D341Med (cell line): ENCODE results near the gene BTRC.

Experiments used
- DNase-seq: peaks from one replicate; pipeline ENCODE4 v3.0.0; 2012; ENCODE audit warnings: low spot score

BTRC gene

DNA sequence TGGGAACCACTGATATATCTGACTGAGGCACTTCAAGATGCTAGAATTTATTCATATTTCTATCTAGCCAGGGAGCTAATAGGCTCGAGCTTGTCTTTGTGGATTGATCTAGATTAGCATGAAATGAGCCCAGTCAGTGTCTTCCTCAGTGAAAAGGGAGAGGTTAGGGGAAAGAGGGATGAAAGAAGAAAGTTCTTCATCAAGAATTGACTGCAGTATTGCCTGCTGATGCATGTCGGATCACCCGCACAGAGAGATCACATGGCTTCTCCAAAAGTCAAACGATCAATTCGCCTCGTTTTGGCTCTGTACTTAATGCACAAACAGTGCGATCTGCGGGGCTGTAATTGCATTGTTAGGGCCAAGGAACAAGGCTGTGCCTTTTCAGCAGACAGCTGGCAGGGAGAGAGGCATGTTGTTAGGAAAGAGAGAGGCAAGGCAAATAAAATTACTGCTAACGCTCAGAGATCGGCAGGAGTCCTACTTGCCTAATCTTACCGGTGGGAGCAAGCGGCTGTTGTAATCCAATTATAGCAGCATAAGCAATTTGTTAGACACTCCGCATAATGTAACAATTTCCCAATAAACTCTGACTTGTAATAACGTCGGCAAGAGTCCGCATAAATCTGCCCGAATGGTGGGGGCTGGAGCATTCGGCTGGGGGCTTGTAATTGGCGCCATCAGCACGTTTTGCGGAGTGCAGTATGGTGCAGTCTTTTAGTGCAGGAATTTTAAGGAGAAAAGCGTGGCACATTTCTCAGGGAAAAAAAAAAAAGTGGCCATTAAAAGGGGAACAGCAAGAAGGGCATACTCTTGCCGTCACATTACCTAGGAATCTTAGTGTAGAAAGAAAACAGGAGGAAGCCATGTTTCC, 132.0 kb downstream of the BTRC start:
- peak; percentile 46 for DNase-seq

DNA sequence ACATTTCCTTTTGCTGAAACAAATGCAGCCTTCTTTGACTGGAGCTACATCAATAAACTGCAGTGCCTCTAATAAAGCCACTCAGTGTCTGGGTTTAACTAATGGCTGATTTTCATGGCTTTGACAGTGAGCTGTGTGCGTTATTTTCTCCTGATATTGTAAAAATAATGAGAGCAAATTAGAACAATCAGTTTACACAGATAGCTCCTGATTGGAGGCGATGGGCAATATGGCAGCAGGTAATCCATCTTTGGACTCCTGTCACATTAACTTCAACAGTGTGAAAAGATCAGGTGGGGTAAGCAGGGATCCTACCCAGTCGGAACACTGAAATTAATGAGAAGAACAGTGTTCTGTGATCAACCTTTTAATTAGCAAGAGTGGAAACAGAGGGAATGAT, 133.4 kb downstream of the BTRC start:
- no peak for DNase-seq

DNA sequence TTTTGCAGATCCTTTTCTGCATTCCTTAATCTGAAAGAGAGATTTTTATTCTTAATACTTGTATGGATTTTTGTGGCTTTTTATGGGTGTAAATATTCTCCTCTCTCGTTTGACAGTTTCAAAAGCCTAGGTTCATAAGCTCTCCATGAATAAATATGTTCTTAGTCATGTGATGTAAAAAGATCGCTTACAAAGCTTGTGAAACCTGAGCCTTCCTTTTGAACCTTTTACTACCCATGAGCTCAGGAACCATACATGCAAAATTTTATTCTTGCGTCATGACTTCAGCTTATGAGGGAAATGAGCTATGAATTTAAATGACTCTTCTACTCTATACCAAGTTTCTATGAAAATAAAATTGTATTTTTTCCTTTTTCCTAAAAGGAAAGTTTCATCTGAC, 135.4 kb downstream of the BTRC start:
- no peak for DNase-seq

DNA sequence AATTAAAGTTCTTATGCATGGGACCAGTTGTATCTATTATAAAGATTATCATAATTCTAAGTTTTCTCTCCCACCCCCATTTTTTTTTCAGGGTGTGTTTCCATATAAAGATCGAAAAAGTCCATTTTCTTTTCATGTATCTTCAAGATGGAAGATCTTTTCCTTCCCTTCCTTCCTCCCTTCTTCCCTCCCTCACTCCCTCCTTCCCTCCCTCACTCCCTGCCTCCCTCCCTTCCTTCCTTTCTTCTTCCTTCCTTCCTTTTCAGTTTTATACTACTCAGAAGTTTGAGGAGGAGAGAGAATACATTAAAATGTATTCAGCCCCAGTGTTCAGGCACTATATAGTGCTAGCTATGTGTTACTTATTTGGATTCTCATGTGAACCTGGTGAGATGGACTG, 136.1 kb downstream of the BTRC start:
- no peak for DNase-seq

DNA sequence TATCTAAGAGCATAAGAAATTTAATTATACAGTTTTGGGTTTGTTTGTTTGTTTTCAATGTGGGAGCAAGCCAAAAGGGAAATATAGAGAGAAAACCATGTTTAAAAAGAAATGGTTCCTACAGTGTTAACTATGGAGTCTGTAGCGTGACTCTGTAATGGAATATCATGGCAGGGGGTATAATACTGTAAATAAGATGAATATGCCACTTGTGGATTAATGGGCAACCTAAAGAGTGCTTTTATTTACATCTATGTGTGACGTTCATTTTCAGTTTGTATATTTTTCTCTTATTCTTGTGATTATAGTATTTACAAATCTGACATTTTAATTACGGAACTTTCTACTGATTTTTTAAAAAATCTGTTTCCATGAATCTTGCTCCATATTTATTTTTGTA, 138.2 kb downstream of the BTRC start:
- no peak for DNase-seq

DNA sequence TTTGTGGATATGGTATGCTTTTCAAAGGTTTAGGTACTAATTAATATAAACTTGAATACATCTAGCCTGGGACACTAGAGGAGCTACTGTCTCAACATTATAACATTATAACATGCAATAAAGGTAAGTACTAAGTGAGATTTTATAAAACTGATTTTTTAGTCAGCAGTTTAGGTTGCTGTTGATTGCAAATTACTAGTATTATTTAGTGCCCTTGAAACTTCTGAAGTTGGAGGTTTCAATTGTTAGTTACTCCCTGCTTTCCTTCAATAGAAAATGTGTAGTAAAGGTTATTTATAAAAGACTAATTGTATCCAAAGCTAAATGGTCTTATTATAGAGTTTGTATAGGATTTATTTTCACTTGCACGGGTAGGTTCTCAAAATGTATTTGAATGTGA, 138.8 kb downstream of the BTRC start:
- no peak for DNase-seq

DNA sequence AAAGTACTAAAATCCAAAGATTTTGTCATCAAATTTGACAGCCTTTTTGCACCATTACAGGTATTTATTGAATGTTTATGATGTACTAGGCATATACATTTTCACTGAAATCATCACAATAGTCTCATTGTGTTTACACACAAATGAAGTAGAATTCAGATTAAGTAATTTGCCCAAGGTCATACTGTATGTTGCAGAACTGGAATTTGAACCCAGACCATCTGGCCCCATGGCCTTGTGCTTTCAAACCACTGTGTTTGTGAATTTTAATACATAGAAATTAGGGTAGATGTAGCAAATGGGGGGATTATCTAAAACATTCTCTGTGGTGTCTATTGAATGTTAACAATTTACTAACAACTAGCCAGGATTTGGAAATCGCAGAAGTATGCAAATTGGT, 139.3 kb downstream of the BTRC start:
- no peak for DNase-seq

DNA sequence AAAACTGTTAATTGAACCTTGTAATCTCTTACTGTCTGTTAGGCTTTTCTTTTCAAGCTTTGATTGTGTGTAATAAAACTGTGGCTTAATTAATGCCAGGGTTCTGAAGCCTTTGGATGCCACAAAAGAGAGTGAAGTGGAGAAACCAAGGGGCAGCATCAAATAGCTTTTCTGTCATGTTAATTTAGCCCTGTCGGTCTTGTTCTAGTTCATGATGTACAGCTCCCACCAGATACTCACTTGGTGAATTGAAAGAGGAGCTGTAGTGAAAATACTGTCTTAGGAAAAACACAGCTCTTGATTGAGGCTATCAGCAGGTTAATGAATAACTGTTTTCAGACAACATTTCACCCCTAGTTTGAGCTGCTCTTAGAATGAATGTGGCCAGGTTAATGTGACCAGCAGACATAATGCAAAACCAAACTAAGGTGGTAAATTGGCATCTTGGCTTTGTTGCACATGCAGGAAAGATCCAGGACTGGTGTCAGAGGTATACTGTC, 139.9 kb downstream of the BTRC start:
- no peak for DNase-seq

DNA sequence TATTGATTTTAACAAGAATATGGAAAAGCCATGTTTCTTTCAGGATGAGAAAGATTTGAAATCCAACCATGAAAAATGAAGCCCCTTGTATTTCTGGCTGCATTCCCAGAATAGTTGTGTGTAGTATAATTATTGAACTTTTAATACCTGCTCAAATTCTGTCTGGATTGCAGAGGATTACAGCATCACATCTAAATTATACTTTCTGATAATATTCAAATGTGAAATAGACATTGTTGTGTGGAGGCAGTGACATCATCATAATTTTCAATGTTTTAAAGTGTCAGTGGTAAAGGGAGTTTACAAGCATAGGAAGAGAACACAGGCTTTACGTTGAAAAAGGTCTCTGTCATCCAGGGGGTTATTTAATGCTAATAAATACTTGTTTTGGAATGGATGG, 140.7 kb downstream of the BTRC start:
- no peak for DNase-seq

DNA sequence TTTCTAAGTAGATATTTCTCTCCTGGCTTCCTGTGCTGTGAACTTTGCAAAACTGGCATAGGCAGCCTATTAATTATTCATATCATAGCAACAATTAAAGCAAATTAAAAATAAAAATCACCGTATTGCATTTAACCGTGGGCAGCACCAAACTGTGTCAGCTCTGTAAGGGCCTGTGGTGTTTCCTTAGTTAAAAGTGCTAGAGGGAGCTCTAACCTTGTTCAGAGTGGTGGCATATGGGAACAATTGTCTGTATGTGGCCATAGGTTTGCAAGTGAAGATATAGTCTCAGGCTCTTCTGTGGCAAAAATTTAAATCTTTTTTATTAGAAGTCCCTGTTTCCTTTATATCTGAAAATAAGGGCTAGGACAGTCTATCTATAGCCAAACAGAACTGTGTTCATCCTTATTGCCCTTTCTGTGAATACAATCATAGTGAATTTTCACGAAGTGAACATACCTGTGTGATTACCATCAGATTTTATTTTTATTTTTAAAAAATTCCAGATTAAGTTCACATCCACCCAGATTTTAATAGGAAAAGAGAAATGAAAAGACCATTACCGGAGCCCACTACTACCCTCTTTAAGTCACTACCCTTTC, 141.5 kb downstream of the BTRC start:
- DNase-seq: peak; percentile 35

DNA sequence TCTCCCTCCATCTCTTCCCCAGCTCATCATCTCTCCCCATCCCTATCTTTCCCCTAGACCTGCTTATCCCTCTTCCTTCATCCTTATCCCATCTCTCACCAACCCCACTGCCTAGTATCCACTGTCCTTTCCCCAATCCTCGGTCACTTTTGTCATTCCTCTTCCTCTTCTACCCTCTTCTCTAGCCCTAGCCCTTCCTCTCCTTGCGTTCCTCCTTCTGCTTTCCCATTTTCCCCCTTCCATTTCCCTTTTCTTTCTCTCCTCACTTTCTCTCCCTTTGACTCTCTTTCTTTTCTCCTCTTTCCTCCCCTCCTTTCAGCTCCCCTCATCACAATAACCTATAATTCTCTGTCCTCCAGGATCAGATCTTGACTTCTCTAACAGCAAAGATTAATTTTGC, 150.5 kb downstream of the BTRC start:
- DNase-seq: no peak

DNA sequence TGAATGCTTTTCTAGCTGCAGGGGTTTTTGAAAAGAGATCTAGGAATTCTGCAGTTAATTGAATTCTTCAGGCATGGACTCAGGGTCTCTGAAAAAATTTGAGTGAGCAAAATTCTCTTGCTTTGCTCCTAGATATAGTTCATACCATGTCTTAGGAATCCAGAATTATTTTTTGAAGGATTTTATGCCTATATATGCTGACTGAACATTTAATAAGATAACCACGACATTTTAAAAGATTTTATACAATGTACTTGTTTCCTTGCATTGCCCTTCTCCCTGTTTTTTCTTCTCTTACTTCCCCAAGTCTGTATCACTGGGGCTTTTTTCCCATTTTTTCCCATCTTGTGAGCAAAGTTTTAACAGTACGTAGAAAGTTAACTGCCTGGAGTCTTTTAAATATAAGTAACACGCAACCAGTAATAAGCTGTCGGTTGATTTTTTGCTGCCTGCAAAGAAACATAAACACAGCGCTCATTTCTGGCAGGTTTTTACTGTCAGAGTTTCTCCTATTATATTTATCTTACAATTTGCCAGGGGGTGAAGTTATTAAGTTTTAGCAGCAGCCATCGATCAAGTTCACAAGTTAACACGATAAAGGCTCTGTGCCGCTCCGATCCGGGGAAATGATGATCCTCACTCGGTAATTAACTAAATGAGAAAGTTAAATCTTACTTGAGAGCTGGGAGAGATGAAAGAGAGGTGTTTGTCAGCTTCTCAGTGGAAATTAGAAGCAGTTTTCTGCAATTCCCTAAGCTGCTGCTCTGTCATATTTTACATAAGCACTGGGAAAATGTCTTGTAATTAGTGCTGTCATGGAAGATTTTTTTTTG, 153.1 kb downstream of the BTRC start:
- no peak for DNase-seq

DNA sequence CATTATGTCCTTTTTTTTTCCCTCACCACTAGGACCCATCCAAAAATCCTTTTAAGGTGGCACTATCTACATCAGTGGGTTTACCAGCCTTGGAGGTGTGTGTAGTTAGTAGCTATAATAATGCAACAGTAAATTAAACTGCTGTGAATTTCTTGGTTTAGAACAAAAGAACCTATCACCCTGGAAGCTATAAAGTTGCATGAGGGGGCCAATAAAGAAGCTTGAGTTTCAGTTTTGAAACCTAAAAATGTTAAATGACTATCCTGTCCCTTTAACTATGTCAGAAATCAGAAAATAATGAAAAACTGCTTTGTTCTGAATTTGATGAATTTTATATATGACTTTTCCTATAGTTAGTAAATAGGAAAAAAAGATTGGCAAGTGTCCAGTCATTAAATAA, 153.9 kb downstream of the BTRC start:
- DNase-seq: no peak

DNA sequence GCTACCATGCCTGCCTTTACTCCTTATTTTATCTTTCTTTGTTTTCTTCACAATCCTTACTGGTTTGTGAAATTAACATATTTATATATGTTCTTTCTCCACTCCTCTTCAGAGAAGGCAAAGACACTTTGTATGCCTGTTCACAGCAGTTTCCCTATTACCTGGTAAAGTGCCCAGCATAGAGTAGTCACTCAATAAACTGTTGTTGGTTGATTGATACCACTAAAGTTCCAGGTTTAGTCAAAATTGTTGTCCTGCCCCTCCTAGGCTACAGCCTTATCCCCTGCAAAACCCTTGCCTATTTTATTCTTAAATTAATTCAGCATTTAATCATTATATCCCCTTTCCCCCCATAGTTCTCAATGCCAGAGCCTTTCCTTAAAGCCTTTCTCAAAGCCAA, 158.0 kb downstream of the BTRC start:
- DNase-seq: no peak

DNA sequence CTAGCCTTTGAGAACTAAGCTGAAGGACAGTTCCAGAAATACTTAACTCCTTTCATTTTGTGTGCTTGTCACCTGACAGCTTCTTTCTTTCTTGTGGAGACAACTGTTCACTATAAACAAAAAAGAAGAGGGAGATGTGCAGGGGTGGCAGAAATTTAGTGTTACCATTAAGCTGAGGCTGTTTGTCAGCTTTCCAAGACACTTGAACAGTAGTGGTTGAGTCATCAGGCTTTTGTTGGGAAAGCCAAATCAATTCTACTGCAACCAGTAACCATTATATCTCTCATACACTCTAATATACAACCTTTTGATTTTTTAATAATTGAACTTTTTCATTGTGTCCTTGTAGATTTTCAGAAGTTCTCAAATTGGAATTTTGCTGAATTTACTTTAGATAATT, 158.8 kb downstream of the BTRC start:
- no peak for DNase-seq

DNA sequence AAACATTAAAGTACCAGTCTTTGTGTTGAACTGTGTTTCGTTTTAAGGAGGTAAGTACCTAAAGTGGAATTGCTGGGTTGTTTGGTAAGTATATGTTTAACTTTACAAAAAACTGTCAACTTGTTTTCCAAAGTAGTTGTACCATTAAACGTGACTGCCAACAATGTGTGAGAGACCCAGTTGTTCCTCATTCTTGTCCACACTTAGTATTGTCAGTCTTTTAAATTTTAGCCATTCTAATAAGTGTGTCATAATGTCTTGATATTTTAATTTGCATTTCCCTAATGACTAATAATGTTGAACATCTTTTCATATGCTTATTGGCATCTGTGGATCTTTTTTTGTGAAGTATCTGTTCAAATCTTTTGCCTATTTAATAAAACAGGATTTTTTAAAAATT, 159.8 kb downstream of the BTRC start:
- DNase-seq: no peak

DNA sequence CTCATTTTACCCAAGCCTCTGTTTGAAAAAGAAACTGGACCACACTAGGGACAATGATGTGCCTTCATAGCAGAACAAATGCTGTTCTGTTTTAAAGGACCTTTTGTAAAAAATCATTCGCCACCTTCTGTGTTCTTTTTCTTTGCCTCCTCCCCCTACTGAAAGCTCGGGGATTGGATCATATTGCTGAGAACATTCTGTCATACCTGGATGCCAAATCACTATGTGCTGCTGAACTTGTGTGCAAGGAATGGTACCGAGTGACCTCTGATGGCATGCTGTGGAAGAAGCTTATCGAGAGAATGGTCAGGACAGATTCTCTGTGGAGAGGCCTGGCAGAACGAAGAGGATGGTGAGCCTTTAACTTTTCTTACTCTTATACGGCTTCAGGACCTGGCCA, 171.9 kb downstream of the BTRC start:
- no peak for DNase-seq

DNA sequence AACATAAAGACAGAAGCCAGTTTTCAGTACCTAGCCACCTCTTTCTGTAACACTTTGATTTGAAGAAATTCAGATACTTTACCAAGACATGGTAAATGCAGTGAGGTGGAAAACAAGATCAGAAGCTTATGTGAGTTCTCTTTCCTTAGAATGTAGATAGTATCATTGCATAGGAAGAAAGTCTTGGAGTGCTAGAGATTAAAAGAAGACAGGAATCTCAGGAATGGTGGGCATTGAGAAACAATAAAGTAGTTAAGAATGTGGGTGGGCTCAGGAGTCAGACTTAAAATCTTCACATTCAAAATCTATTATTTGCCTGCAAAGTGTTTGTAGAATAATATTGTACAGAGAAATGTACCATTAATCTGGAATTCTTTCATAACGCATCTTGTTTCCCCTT, 175.2 kb downstream of the BTRC start:
- no peak for DNase-seq

DNA sequence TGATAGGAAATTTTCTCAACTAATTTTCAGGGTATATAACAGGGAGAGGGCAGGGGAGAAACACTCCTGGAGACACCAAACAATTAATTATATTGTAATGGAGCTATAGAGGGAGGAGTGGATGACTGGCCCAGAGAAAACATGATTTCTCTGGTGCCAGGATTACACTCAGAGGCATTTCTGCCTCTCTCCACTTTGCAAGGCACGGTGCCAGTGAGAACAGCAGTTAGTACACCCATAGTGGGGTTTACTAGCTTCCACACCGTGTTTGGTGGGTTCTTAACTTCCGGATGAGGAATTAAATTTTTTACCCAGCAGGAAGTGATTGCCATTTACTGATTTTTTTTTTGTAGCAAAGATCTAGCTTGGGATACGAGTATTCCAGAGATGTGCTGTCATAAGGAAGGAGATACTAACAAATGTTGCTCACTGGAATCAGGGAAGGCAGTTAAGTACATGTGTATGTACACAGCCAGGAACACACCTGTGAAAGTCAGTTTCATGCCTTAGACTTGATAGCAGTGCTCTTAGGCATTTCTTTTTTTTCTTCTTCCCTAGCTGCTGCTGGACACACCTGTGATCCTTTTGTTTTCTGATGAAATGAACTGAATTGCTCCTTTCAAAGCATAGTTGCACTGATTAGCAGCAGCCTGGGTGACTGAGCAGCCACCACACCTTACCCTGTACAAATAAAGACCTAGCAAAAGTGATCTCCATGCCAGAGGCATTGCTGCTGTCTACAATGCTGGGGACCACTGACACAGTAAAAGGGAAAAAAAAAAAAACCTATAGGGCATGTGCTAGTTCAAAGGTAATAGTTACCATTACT, 176.0 kb downstream of the BTRC start:
- DNase-seq: no peak

DNA sequence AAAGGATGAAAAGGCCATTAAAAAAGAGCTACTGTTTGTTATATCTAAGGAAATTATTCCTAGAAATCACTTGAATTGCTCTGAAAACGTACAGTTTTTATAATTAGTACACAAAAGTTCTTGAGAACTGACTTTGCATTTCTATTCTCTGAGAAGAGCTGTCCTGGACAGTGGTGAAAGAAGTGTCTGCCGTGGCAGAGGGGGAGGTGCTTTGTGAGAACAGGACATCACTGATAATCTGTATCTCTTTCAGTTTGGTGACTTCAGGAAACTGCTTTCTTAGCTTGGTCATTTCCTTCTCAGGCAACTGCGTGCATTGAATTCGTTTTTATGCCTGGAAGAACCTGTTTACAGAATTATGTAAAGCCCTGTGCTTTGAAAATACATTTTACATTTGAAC, 182.0 kb downstream of the BTRC start:
- DNase-seq: no peak

DNA sequence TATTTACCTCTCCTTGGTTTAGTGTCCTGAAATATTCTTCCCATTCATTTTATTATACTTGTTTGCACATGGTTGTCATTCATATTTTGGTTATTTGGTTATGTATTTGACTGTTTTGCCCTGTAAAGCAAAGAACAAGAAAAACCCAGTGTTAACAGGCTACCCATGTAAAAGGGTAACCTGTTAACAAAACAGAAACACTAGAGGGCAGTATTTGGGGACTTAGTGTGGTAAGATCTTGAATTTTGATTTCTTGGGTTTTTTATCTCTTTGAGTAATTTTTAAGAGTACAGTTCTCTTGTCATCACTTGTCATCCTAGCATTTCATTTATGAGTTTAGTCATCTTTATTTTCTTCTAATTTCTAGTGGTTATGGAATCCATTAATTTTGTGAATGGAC, 182.8 kb downstream of the BTRC start:
- no peak for DNase-seq

DNA sequence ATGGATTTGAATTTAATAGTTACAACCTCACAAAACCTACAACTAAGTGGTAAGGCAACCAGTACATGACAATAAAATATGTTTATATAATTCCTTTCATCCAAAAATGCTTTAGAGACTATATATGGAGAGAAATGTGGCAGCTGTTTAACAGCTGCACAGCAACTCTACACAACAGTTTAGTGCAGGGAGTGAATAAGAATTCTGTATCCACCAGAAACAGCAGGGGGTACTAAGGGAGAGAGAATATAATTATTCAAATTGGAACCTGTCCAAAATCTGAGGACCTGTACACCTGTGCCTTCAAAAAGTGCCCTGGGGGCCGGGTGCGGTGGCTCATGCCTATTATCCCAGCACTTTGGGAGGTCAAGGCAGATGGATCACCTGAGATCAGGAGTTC, 184.5 kb downstream of the BTRC start:
- no peak for DNase-seq
